GM19025 (cell line): Measurements from ENCODE around the gene HDAC9.

ENCODE experiments used
- ATAC-seq: cut with Tn5 transposase; IDR thresholded peaks from one replicate; pipeline ENCODE4 v1.9.1; 2021; ENCODE audit warnings: mild to moderate bottlenecking, low read depth, moderate library complexity; ENCODE audit not compliant: unreplicated experiment

HDAC9 gene

DNA sequence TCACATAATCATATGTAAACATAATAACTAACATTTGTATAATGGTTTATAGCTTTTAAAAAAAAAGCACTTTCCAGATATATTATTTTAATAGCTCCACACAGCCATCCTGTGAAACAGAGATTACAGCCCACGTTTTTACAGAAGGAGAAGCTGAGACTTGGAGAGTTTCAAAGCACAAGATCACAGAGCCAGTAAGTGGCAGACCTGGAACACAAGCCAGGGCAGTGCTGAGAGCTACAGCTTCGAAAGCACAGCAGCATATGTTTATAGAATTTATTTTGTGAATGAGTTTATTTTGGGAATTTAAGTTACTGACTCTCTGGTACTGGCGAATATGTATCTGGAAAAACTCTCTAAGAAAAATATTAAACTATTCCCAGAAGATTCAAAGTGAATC, 149.4 kb downstream of the HDAC9 start:
- no peak for ATAC-seq

DNA sequence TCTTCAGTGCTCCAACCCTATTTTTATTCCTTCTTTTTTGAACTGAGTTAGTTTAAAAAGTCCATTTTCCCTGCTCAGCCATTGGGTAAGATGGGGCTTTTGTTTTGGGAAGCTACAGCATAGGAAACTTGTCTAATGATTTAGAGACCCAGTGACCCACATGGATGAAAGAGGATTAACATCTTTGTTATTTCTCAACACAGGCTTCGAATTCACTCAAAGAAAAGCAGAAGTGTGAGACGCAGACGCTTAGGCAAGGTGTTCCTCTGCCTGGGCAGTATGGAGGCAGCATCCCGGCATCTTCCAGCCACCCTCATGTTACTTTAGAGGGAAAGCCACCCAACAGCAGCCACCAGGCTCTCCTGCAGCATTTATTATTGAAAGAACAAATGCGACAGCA, 152.0 kb downstream of the HDAC9 start:
- ATAC-seq, result no peak

DNA sequence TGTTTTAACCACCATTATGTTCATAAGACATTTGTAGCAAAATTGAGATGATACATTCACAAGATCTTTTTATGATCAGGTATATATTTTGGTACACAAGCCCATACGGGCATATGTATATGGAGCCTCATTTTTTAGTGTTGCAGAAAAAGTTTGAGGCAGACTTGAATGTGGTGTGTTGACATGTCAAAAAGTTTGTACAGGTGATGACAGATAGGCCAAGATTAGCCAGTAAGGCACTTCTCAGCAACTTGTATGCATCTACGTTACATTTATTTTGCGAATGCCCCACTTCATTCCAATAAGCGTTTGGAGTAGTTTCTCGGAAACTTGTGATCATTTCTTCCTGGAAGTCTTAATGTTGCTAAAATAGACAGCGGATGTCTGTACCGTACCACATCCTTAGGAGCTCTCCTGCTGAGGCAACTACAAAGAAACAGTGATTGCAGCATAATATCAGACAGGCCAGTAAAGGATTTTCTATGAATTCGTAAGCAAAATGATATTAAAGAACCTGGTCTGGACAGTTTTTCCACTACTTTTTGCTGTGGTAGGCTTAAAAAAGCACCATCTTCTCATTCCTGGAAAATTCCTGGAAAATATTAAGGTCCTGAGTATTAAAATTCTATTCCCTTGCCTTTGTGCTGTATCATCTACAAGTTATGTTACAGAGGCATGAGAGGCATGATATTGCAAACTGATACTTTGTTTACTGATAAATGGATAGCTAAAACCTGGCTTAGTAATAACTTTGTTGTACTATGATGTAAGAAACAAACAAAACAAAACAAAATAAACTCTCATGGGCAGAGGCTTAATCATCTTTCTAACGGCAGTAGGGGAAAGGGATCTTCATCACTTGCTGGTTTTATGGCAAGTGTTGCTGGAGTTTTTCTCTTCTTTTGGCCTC, 153.6 kb downstream of the HDAC9 start:
- ATAC-seq, result no peak

DNA sequence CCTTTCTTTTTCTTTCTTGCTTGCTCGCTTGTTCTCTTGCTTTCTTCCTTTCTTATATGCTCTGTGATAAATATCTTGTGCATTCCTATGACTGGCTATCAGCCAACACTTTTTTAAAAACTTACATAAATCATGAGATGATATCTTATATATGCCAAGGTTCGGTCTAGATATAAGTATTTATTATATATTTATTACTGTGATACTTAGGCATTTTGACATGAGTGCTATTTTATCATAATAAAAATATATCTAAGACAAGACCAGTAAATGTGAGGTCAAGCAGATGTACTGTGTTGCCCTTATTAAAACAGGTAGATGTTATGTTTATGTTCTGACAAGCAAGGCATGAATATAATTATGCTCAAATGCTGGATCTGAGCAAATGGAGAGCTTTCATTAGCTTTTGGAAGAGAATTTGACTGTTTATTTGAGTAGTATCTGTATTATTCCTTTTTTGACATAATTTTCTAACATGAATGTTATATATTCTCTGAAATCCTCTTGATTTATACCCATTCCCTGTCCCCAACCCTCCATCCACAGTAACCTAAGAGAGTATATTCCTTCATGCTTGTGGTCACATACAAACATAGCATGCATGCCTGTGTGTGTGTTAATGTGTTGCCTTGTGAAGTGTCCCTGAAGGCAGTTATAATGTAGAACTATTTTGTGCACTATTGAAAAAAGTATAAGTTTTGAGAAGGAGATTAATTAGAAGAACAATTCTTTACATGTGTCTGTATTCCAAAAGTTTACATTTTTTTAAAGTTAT, 158.0 kb downstream of the HDAC9 start:
- no peak for ATAC-seq

DNA sequence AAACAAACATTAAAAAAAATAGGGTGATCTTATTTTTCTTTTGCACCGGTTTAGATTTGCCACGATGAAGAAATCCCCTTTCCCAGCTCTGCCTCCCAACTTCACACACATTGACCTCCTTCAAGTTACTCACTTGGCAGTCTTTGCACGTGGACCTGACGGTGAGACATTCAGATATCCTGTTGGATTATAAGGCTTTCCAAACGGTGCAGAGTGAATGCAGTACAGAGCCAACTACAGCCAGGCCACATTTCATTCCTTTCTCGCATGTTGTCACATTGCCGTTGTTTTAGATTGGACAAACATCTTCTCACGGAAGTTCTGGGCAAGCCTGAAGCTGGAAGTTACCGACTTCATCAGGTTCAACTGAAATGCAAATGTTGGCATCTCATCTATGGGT, 159.2 kb downstream of the HDAC9 start:
- ATAC-seq, result no peak

DNA sequence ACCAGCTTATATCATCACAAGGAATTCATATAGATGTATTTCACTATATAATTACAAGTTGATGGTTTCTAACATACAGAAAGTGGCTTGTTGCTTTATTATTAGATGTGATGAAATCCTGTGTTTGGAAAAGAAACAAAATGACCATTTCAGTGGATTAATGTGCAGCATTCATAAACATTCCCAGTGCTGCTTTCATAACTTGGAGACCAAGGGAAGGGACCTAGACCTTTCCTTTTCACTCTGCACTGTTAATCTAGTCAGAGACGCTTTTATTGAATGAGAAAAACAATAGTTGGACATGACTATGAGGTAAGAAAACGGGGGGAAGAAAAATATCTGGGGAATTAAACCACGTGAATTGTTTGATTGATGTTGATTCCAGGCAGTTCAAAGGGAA, 160.0 kb downstream of the HDAC9 start:
- ATAC-seq, result no peak

DNA sequence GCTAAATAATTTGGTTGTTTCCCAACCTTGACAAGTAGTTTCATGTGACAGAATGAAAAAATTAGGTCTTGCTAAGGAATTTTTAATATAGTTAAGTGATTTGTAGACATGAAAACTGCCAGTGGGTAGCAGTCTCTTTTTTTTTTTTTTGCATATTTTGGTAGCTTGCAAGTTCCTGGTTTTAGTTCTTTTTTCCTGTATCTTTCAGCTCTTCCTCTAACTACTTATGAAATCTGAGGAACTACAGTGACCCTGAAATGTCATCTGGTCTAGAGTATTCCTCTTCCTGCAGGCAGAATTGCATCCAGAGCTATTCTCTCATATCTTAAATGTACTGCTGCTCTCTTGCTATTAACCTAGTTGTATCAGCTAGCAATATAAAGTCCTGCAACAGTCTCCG, 160.4 kb downstream of the HDAC9 start:
- no peak for ATAC-seq

DNA sequence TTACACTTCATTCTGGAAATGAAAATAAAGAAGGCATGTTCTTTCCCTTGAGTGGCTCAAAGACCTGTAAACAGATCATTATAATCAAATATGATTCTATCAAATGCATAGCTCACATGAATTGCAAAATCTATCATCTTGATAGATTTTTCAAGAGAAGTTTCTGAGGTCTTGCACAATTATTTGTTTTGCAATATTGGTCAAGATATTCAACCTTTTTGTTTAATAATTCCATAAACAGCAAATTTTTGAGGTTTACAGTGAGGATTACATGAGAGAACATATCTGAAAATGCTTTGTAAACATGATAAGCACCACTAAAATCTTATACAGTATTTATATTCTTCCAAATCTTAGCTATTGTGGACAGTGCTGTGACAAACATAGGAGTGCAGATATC, 160.8 kb downstream of the HDAC9 start:
- ATAC-seq, result no peak

DNA sequence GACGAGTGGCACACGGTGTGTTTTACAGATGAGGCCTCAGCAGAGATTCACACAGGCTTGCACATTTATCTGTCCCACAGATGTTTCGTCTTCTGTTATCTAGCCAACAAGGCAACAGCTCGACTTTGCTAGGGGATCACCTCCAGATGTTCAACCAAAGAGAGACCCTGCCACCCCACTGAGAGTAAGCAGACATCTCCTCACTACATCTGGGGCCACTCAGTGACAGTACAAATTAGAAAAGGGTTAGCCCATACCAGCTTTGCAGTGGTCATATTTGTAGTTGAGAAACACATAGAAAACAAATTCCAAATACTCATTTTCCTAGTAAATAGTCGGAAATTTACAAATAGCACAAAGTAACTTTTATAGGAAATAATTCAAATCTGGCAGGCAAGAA, 164.2 kb downstream of the HDAC9 start:
- no peak for ATAC-seq

DNA sequence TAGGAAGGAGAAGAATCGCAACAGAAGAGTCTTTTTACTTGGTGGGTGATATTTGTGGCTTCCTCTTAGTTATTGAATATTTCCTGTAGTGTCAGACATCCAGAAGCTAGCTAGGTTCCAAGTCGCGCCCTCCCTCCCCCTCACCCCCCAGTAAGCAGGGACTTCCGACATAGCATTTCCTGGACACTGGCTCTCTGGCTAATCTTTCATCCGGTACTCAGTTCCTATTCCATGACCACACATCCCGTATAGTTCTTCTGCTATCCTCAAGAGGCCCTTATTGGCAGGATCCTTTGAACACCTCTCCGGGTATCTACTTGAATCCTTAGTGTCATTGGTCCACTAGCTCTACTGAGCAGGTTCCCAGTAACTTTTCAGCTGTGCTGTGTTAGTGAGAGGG, 167.8 kb downstream of the HDAC9 start:
- ATAC-seq, result no peak

DNA sequence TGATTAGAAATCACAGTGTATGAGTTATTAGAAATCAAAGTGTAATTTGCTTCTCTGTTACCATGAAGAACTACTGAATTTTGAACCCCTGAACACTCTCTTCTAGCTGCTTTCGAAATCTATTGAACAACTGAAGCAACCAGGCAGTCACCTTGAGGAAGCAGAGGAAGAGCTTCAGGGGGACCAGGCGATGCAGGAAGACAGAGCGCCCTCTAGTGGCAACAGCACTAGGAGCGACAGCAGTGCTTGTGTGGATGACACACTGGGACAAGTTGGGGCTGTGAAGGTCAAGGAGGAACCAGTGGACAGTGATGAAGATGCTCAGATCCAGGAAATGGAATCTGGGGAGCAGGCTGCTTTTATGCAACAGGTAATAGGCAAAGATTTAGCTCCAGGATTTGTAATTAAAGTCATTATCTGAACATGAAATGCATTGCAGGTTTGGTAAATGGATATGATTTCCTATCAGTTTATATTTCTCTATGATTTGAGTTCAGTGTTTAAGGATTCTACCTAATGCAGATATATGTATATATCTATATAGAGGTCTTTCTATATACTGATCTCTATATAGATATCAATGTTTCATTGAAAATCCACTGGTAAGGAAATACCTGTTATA, 170.7 kb downstream of the HDAC9 start:
- ATAC-seq, result peak; percentile 98

DNA sequence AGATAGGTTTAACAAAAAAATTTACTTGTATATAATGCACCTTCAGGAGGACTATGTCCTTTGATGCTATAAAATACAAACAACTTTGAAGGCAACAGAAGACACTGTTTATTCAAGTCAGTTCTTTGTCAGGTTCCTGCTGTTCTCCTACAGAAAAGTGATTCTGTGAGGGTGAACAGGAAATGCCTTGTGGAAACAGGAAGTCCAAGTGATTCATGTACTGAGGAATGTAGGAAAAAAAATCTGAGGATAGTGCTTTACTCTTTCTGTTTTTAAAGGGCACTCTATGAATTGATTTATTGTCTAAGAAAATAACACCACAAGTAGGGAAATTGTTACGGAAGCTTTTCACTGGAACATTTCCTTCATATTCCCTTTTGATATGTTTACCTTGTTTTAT, 171.9 kb downstream of the HDAC9 start:
- ATAC-seq, result no peak

DNA sequence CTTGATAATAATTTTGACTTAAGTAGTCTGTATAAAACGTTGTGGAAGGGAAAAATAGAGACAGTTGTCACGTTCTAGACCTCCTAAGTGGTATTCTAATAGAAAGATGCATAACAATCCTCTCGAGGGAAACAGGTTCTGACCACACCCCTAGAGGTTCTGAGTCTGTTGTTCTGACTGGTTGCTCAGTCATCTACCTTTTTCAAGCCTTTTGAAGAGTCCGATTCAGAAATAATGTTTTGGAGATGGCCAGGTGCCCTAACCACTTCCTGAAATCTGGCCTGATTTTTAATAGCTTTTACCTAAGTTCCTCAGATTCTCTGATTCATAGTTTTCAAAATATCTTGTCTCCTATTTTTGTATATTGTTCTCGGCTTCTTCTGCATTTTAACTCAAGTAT, 175.6 kb downstream of the HDAC9 start:
- no peak for ATAC-seq

DNA sequence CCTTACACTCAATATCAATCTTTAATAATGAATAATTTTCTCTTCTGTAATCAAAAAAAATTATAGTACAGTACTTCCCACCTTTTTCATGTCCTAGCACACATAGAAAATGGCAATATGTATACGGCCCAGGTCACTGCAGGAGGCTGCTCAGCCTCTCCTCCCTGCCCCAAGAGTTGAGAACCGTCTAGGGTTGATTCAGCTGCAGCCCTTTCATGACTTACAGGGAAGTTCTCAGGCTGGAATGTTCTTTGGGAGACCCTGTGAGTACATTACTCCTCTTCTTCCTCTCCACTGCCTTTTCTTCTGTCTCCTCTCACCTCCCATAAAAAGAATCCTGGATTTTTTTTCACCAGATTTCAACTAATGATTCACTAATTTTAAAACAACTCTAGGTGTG, 180.0 kb downstream of the HDAC9 start:
- no peak for ATAC-seq

DNA sequence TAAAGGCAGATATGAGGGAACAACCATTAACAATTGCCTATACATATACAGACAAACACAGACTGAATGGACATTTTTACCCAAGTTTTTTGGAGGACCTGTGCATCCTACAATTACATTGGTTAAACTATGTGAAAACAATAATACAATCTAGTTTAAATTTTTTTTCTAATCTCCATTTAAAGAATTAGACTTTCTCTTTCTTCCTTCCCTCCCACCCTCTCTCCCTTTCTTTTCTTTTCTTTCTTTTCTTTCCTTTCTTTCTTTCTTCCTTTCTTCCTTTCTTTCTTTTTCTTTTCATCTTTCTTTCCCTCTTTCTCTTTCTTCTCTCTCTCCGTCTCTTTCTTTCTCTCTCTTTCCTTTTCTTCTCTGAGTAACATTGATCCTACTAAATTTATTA, 183.7 kb downstream of the HDAC9 start:
- no peak for ATAC-seq

DNA sequence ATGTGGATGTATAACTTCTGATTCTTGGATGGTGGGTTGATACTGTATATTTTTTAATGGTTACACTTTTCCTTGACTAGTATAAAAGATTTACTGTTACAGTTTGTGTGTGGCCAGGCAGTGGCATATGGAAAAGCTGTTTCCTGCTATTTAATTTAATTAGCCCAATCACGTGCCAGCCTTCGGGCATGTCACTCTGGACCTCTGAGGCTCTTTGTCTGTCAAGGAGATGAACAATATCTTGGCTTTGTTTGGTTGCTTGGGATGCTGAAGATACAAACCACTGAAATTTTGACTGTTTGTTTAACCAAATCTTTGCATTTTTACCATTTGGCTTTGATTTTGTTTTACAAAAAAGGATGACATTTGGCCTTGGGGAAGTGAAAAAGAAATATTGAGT, 185.0 kb downstream of the HDAC9 start:
- ATAC-seq, result no peak

DNA sequence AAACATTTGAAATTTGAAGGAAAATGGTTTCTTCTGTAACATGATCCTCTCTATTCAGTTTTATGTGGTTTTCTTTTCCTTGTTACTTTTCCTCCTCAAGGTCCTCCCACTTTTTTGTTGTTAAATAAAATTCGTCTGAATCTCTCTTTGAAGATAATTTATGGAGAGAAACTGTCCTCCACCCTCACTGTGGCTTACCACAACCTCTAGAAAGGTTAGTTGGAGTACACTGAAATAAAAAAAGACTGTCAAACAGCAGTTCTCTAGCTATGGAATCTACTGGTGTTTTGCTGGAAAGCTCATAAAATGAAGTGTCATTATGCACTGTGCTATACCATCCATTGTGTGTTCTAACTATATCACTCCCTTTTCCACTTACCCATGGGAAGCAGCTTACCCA, 189.4 kb downstream of the HDAC9 start:
- no peak for ATAC-seq

DNA sequence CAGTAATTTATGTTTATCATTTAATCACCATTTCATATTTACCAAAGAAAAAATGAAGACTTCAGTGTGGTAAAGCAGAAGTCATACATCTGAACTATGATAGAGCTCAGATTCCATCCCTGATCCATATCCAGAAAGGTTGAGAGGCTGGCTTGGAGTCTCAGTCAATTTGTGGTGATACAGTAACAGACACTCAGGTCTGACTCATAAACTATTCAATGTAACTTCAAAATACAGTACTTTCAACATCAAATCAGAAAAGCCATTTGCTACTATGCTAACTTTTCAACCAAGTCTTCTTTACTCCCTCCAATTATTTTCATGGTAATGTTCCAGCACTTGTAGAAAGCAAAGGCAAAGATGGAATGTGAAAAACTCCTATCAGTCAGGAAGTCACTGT, 190.4 kb downstream of the HDAC9 start:
- no peak for ATAC-seq

DNA sequence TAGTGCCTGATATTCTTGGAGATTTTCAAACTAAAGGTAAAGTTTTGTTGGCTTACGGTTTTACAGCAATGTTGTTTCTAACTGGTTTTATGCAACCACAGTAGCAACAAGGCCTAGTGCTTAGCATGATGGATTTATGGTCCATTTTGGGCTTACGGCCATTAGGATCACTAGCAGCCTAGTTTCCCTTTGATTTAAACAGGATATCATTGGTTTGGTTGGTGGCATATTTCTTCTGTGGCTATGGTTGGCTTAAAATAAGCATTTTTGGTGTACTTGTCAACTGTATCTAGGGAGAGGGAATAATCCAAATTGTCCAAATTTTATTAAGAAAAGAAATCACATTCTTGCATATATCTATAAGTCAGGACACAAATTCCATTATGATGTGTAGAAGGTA, 194.0 kb downstream of the HDAC9 start:
- ATAC-seq, result no peak

DNA sequence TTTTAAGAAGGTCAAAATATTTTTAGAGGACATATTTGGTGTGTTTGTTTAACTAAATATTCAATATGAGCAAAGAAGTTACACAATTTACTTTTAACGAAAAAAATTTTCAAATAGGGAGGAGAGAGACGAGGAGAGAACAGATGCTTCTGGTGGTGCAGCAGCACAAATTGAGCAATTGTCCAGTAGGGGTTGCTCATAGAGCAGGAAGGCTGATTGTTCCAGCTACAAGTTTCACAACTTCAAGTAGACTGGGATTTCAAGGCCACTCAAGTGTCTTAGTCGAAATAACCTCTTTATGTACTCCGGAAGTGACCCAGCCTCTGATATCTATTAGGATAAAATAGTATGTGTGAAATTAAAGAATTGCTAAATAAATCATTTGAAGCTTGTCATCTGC, 197.9 kb downstream of the HDAC9 start:
- ATAC-seq, result no peak

DNA sequence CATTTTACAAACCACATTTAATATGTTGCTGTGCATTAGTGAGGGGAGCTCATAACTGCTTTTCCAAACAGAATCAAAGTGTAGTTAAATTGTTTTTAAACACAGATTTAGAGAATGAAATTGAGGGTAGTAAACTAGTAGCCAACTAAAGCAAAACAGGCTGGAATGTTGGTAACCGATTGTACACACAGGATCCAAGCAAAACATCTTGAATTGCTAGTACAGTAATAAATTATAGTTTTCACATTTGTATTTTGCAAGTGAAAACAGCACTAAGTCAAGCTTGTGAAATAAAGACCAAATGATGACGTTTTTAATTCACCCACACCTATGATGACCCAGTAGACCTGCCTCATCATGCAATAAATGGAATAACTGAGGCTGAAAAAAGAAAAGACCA, 198.3 kb downstream of the HDAC9 start:
- no peak for ATAC-seq
